GM18873 (cell line): ENCODE data around the gene TRIM66.

Experiments
- ATAC-seq: cut with Tn5 transposase; IDR thresholded peaks from one replicate; pipeline ENCODE4 v1.9.1; 2021; ENCODE audit warnings: mild to moderate bottlenecking, moderate library complexity, moderate number of reproducible peaks; ENCODE audit not compliant: unreplicated experiment, low FRiP score

Gene TRIM66

DNA sequence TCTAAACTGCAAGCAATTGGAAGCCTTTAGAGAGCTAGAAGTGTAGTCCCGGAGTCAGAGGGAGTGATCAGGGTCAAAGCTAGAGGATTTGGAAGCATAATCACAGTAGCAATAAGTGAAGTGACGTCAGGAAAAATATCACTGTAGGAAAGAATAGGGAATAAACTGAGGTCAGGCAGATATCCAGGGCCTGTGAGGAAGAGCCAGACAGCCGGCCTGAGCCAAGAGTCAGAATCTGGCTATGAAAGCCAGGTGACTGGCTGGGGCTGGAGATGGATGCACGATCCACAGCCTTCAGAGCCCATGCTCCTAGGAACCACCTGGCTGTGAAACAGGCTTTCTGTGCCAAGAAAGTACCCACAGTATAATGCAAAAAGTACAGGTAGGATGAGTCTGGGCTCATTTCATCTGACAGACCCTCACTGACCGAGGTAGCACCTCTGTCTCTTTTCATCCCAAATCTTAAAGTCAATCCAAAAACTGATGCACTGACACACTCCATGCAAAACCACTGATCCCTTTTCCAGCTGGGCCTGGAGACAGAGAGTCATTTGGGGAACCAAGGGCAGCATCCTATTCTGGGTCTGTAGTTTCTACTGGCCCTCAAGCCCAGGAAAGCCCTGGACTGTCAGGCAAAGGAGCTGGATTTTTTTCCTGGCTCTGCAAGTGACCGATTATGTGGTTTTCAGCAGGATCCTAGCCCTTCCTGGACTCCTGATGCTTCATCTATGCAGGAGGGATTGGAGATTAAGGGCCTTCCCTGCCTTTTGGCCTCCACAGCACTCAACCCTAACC lies 21.3 kb downstream of the TRIM66 start:
- no peak for ATAC-seq

DNA sequence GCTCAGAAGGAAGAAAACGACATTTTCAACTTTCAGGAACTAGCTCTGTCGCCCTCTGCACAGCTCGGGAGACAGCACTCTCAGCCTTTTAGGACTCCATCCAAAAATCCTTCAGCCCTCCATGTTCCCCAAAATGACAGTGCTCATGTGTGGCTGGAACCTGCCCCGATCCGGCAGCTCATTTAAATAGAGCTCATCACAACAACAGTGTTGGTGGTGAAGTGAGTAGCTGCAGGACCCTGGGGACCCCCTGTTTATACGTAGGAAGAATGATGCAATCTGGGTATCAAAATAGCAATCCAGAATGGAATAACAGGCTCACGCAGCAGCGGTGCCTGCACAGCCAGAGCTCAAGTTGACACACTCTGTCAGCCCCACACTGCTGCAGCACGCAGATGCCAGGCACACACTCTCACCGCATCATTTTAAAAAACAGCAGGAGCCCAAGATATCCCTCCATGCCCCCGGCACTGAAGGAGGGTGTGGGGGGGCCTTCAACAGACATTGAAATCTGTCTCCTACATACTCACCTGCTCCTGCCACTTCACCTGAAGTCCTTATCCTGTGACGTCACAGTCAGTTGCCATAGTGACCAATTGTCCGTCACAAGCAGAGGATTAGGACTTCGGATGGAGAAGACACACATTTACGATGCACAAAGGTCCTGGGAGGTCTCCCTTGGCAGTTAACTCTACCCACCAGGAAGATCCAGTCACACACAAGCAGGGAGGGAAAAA lies 24.0 kb downstream of the TRIM66 start:
- no peak for ATAC-seq

DNA sequence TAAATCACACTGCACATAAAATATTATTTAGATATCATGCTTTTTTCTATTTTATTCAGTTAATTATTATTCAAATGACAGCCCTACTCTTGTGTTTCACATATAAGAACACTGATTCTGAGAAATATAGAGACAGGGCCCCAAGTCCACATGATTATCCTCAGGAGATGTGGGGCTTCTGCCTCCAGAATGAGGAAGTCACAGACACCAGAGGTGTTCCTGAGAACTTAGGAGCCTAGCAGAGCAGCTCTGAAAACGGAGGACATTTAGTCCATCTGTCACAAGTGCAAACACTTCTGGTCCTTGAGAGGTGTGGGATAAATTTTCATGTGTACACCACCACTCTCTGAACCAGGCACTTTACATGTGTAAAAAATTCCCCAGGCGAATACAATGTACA lies 26.2 kb downstream of the TRIM66 start:
- no peak for ATAC-seq

DNA sequence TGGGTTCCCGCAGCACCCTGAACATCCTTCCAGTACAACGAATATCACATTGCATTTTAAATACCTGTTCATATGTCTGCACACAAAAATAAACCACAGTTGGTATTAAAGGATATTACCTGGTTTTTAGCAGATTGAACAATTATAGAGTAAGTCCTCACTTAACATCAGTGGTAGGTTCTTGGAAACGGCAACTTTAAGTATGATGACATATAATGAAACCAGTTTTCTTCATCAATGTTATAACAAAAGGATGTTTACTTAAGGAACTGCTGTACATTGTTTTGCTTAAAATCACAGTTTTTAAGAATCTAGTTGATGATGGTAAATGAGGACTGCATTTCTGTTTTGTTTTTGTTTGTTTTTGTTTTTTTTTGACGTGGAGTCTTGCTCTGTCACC lies 28.0 kb downstream of the TRIM66 start:
- no peak for ATAC-seq

DNA sequence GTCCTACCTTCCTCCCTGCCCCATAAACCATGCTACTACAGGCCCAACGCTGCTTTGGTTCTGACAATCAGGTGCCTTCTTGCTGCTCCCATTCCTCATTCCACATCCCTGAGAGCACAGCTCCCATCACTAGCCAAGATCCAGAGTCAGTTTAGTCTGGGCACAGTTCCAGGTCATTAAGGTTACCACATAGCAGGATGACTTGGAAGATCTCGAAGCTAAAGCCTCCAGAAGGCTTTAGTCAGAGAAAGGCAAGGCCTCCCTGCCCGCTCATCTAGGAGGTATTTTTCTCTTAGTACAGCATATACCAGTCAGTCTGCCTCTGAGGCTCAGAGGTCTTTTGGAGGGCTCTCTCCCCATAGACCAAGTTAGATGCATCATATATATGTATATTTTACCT lies 30.3 kb downstream of the TRIM66 start:
- ATAC-seq: no peak

DNA sequence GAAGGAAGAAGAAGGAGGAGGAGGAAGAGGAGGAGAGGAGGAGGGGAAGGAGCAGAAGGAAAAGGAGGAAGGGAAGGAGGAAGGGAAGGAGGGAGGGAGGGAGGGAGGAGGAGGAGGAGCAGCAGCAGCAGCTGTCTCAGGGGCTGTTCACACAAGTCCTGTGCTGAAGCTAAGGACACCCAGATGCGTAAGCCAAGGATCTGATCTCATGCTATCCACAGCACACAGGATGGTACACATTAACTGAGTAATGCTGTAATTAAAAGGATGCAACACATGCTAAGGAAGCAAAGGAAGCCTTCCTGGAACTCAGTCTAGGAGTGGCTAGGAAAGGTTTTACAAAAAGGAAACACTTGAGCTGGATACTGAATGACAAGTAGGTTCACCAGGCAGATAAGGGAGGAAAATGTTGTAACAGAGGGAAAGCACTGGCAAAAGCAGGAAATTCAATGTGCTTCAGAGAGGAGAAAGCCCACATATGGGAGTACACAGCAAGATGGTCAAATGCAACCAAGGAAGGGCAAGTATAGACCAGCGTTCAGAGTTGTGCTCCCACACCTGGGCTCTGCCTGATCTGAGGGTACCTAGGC lies 32.0 kb downstream of the TRIM66 start:
- ATAC-seq: no peak

DNA sequence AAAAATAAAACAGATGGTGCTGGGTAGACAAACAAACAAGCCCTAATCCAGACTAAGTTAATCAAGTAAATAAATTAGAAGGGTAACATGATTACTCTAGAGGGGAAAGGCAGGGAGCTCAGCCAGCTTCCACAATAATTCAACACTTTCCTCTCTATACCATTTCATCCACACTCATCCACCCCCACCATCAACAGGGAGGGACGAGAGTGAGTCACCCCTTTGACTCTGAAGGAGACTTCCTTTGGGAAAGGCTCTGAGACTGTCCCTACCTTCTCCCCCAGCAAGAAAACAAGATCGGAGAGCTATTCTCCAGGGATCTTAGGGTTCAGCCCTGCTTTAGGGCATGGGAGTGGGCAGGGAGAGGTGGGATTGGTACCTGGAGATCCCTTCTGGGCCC lies 33.1 kb downstream of the TRIM66 start:
- no peak for ATAC-seq

DNA sequence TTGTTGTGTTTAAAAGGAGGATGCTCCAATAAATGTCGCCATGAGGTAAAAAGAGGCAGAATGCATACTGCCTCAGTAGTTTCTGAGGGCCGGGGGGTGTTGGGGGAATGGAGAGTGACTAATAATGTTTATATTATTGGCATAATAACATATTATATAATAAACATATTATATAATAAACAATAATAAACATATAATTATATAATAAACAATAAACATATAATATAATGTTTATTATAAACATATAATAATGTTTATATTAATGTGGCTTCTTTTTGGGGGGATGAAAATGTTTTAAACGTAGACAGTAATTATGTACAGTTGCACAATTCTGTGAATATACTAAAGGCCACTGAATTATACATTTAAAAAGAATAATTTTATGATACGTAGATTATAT lies 35.6 kb downstream of the TRIM66 start:
- no peak for ATAC-seq

DNA sequence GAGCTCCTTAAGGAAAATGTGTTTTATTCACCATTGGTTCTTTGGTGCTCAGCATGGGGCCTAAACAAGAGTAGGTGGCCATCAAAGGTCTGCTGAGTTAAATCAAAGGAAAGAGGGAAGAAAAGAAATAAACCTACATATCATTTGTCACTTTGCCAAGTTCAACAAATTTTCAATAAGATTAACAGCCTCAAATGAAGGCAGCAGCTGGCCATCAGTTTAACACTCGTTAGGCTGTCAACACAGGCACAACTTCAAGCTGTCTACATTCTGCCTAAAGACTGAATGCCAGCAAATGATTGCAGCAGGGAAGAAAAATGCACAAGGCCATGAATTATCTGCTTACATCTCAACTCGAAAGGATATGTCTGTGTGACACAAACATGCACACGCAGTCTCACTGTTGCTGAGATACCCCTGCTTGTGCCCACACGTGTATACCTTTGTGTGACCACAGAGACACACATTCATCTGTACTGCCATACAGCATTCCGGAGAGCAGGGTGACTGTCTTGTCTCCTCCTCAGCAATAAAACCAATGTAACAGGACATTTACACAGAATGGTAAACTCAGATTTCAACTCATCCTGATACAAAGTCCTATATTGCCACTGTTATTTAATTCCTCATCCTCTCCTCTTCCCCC lies 40.1 kb downstream of the TRIM66 start:
- ATAC-seq: no peak

DNA sequence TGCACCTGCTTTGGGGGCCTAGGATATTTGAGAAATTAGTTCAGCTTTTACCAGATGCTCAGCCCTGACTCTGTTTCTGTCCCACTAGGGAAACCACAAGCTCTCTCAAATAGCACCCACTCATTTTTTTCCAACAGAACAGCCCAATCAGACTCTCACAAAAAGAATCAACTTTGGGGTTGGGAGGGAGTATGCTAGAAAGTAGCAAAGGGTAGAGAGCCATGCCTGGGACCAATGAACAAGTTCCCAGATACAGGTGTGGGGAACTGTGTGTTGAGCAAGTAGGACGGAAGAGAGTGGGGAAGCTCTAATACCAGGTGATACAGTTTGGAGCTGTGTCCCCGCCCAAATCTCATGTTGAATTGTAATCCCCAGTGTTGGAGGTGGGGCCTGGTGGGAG lies 41.1 kb downstream of the TRIM66 start:
- no peak for ATAC-seq

DNA sequence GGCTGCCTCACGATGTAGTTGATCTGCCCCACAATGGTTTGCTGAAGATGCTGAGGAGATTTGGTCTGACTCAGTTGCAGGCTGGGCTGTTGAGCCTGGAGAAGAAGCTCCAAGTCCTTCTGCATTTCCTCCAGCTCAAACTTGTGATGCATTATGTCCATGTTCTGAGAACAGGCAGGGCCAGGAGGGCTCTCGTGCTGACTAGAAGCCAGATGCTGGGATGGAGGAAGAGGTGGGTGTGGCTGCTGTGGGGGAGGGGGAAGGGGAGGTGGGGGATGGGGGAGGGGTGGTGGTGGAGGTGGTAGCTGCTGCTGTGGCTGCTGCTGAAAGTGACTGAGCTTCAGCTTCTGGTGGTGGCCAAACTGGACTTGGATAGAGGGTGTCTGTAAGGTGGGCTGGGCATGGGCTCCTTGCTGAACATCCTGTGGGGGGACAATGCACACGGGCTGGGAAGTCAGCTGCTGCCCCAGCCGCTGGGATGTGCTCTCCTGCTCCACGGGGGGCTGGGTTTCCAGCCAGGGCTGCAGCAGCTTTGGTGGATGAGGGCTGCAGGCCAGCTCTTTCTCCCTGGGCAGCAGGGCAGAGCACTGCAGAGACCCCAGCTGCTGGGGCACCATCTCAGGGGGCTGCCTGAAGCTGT lies 42.1 kb downstream of the TRIM66 start:
- ATAC-seq: no peak

DNA sequence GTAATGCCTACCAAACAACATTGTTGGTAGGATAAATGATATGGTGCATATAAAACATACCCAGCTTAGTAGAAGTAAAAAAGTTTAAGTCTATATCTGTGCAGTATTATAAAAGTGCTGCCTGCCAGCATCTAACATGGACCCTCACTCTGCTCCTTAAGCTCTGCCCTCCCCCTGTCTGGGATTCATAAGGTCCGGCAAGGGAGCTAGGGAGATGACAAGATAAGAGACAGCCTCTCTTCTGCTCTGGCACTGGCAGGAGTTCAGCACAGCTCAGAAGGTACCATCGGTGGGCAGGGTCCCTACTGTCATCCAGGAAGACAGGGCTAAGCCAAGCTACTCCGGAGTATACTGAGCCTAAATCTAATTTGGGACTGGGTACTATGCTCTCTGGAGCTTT lies 42.8 kb downstream of the TRIM66 start:
- ATAC-seq: no peak

DNA sequence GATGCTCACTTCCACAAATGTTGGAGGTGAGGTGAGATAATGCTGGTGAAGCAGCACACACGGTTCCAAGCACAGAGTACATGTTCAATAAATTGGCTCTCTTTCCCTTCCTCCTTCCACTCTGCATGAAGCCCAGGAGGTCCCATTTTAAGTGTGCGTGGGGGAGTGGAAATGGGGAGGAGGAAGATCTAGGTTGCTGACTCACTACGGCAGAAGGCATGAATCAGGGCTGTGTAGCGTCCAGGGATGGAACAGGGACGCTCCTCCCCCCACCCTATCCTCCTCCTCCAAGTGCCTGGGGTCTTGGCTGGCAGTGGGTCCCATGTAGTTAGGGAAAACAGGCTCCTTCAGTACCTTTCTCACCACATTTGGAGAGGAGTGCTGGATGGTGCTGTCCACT lies 44.2 kb downstream of the TRIM66 start:
- no peak for ATAC-seq

DNA sequence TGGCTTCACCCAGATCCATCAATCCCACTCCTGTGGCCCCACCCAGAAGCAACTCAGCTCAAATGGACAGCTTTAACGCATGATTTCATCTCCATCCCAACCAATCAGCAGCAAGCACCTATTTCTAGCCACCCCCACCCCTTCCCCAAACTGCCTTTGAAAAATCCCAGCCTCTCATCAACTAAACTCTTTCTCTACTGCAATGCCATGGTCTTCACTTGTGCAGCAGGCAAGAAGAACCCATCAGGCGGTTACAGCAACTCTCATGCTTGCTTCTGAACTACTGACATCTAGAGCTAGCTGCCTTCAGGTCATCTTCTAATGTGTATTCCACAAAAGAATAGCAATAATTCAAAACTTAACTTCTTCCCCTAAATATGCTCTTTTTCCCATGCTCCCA lies 46.3 kb downstream of the TRIM66 start:
- ATAC-seq: no peak

DNA sequence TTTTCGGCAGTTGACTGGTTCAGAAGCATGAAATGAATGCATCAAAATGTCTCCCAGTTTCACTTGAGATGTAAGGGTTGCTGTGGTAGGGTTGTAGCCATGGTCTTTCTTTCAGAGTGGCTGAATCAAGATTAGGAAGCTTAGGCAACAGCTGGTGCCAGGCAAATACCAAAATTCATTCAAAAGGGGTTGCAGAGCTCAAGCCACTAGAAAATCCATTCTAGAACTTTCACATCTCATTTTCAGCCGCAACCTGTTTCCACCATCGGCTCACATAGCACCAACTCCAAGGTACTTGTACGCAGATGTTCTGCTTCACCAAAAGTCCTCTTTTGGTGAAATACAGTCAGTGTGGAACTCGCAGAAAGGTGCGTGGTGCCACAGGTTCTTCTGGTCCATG lies 48.0 kb downstream of the TRIM66 start:
- no peak for ATAC-seq

DNA sequence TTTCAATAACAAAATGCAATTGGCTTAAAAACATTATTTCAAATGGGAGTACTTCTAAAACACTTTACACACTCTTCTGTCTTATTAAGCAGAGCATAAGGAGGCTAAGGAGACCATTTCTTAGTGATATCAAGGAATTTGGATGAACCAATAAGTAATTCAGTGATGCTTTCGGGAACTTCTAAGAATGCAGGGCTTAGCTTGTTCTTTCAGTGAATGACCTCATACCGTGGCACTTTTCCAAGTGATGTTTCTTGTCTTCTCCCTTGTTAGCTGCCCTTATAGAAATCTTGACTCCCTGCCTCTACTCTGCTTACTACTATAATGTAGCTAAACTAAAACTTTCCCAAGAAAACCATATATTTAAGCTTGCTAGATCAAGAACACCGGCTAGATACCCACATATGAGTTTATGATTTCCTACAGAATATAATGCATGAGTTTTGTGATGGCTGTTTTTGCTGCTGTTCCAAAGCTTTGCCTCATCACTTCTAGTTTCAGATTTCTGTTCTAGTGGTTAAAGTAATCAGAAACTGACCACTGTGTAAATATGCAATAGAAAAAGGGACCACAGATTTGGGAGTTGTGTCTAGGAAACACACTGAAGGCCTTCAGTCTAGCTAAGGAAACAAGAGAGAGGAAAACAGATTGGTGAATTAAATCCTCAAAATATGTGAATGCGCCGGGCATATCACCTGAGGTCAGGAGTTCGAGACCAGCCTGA lies 50.9 kb downstream of the TRIM66 start:
- ATAC-seq: no peak

DNA sequence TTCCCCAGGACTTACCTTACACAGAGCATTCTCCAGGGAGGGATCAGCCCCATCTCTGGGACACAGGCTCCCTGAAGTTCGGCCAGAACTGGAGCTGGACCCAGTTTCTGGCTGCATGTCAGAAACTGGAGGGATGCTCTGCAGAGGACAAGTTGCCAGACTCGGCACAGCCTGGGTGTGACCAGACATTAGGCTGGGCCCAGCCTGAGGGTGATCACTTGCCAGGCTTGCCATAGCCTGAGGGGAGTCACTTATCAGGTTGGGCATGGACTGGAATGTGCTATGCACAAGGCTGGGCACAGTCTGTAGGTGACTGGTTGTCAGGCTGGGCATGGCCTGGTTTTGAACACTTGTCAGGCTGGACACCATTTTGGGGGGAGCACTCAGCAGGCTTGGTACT lies 57.8 kb downstream of the TRIM66 start:
- ATAC-seq: no peak

DNA sequence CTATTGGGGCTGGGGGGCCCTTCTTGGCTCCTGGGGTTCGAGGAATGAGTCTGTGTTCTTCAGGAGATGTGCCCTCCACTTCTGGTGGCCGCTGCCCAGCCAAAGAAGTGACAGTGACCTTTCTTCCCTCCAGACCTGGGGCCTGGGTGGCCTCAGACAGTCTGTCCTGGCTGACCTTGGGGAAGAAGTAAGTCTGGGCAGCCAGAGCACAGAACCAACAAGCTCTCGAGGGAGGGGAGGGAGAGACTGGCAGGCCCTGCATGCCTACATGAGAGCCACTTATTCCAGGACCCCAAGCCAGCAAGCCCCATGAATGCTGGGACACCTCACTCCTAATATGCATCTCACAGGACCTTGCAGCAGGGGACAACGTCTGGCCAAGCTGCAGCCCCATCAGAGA lies 61.3 kb downstream of the TRIM66 start:
- no peak for ATAC-seq

DNA sequence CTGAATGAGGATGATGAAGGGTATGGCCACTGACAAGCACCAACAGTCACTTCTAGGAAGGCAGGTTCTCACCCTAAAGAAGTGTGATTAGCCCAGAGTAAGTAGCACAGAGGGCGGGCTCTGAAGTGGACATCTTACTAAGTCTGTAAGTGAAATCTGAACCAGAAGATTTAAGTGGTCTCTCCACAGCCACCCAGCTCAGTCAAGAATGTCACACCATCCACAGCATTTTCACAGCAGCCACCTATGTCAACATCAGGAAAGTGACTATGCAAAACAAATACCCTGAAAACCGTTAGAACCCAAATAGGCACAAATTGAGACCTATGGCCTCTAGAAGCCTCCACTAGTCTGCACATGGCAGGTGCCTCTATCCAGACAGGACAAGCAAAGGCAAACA lies 65.4 kb downstream of the TRIM66 start:
- no peak for ATAC-seq
